HG03025 (cell line): Measurements from ENCODE around the gene HAPLN1.

Experiments
- ATAC-seq: cut with Tn5 transposase; IDR thresholded peaks from one replicate; pipeline ENCODE4 v1.9.1; 2021; ENCODE audit warnings: mild to moderate bottlenecking, moderate library complexity; ENCODE audit not compliant: unreplicated experiment, low FRiP score

The HAPLN1 gene

GRCh38 chr5:83718936-83719495 is 1.6 kb downstream of the HAPLN1 start:
- ATAC-seq, result no peak

- peak; percentile 65 for ATAC-seq
These were observed 2.3 kb downstream of the HAPLN1 start for GRCh38 chr5:83718195-83718825.

- no peak for ATAC-seq
These were observed 5.2 kb downstream of the HAPLN1 start for GRCh38 chr5:83715236-83716065.

- ATAC-seq, result no peak
These were observed 5.8 kb downstream of the HAPLN1 start for GRCh38 chr5:83714810-83715209.

- no peak for ATAC-seq
These were observed 8.6 kb downstream of the HAPLN1 start for GRCh38 chr5:83711982-83712601.

GRCh38 chr5:83709973-83710372 is 10.7 kb downstream of the HAPLN1 start:
- ATAC-seq, result no peak

- no peak for ATAC-seq
These were observed 12.5 kb downstream of the HAPLN1 start for GRCh38 chr5:83708170-83708569.

- no peak for ATAC-seq
These were observed 17.6 kb downstream of the HAPLN1 start for GRCh38 chr5:83703059-83703458.

GRCh38 chr5:83701886-83702285 is 18.8 kb downstream of the HAPLN1 start:
- ATAC-seq, result no peak

GRCh38 chr5:83689881-83690280 is 30.8 kb downstream of the HAPLN1 start:
- ATAC-seq, result no peak

GRCh38 chr5:83688281-83688680 is 32.4 kb downstream of the HAPLN1 start:
- no peak for ATAC-seq

- ATAC-seq, result no peak
These were observed 33.5 kb downstream of the HAPLN1 start for GRCh38 chr5:83687124-83687619.

- no peak for ATAC-seq
These were observed 34.4 kb downstream of the HAPLN1 start for GRCh38 chr5:83686251-83686650.

GRCh38 chr5:83683836-83684235 is 36.8 kb downstream of the HAPLN1 start:
- no peak for ATAC-seq

GRCh38 chr5:83672646-83673045 is 48.0 kb downstream of the HAPLN1 start:
- ATAC-seq, result no peak

- no peak for ATAC-seq
These were observed 48.5 kb downstream of the HAPLN1 start for GRCh38 chr5:83672158-83672557.

GRCh38 chr5:83665631-83666030 is 55.0 kb downstream of the HAPLN1 start:
- ATAC-seq, result no peak

- ATAC-seq, result no peak
These were observed 58.1 kb downstream of the HAPLN1 start for GRCh38 chr5:83662558-83662957.

GRCh38 chr5:83657807-83658525 is 62.7 kb downstream of the HAPLN1 start:
- no peak for ATAC-seq

GRCh38 chr5:83654427-83654994 is 66.1 kb downstream of the HAPLN1 start:
- ATAC-seq, result peak; percentile 59
